ENCODE measurements around the gene AFAP1L2.

GRCh38 chr10:114288424-114289095 is 115.7 kb downstream of the AFAP1L2 start:
- TF ChIP-seq EZH2phosphoT487 (conservative IDR thresholded peaks at IDR 0.05; ENCODE audit: low read length) (no peak), CTCF (IDR thresholded peaks at IDR 0.05; ENCODE audit: insufficient read depth, low read length, poor library complexity, severe bottlenecking) (no peak)

All from SU-DHL-6 (cell line).